Transverse colon (tissue), 4 donors: Measurements from ENCODE around the gene PEX14. TPM values are rescaled to one million over a fixed set of nuclear protein-coding genes. Genes with fewer than 3 reads are reported as not detected.
"Not testable (repeated sequence)": the region's sequence is repeated elsewhere in the genome, so short reads cannot be mapped to it uniquely, and the experiment has no call there.

Experiments
- DNase-seq: peaks from one replicate; pipeline ENCODE4 v3.0.0-alpha.2; 2019
- H3K27ac ChIP-seq, 4 donors: fragments of 200-600 bp; sonication (generic); 2 replicates each; pipeline ENCODE4 v1.5.1; 2016 to 2018; ENCODE audit warnings: inconsistent platforms in 4 of 4
- H3K27me3 ChIP-seq: fragments of 200-600 bp; sonication (generic); 2 replicates; pipeline ENCODE4 v1.5.1; 2017; ENCODE audit warnings: inconsistent platforms
- H3K36me3 ChIP-seq, 4 donors: fragments of 200-600 bp; sonication (generic); 2 replicates each; pipeline ENCODE4 v1.5.1; 2017 to 2019; ENCODE audit warnings: inconsistent platforms in 4 of 4
- H3K4me1 ChIP-seq, 4 donors: fragments of 200-600 bp; sonication (generic); 2 replicates each; pipeline ENCODE4 v1.5.1; 2017 to 2020; ENCODE audit warnings: inconsistent platforms in 4 of 4
- H3K4me3 ChIP-seq, 4 donors: fragments of 200-600 bp; sonication (generic); 1 replicate in 1 of 4; 2 replicates in 3 of 4; pipeline versions ENCODE4 v1.5.1 to v1.6.1; 2017 to 2019; ENCODE audit warnings: inconsistent platforms in 4 of 4
- H3K9me3 ChIP-seq, 2 donors: fragments of 200-600 bp; sonication (generic); 2 replicates each; pipeline ENCODE4 v1.5.1; 2017 to 2019; ENCODE audit warnings: inconsistent platforms in 2 of 2
- EP300 ChIP-seq: sonication (generic); formaldehyde crosslinking; IDR thresholded peaks from one replicate; pipeline ENCODE4 v1.6.1; 2017; ENCODE audit warnings: antibody characterized with exemption, low read depth
- POLR2A ChIP-seq: fragments of 450-650 bp; IDR thresholded peaks from one replicate; pipeline ENCODE4 v1.6.1; 2016; ENCODE audit warnings: antibody characterized with exemption, mild to moderate bottlenecking, moderate library complexity
- POLR2AphosphoS5 ChIP-seq, 3 donors: sonication (generic); formaldehyde crosslinking; IDR thresholded peaks; one replicate each; pipeline ENCODE4 v1.6.1; 2016; ENCODE audit warnings: antibody characterized with exemption in 3 of 3
- WGBS, 2 donors: methylation state at CpG; one replicate each; pipeline ENCODE4 v1.1.5; 2018; ENCODE audit warnings: low coverage in 1 of 2; 5-methylcytosine and 5-hydroxymethylcytosine counted together
- in situ Hi-C, 4 donors: fragments of 200-750 bp; cut with MboI; loops; one replicate each; pipeline versions ENCODE4 v1.15.0 to v1.15.1; 2017; ENCODE audit warnings: low sequenced_read_pairs in 3 of 4, low pct_ligation_motif_present in 1 of 4, low pct_unique_long_range_greater_than_20kb in 1 of 4
- intact Hi-C: fragments of 100-400 bp; cut with DNase I; formaldehyde crosslinking; loops from one replicate; pipeline ENCODE4 v1.15.1; 2023; ENCODE audit warnings: low total_unique reads
- total RNA-seq, 4 donors: library from RNA; depleted of rRNA; stranded (reverse); fragments of >200 nt; gene quantifications; one replicate each; pipeline ENCODE4 v1.1.0, GENCODE V29; 2016
- TF ChIP-seq, protein P1 (sequence below), 5 experiments: fragments of 200-600 bp in 3 of 5; fragments of 450-650 bp in 2 of 5; sonication (generic) in 3 of 5; IDR thresholded peaks; 1 replicate in 2 of 5; 2 replicates in 3 of 5; pipeline ENCODE4 v1.5.1; 2016 to 2017; ENCODE audit warnings: antibody characterized with exemption in 5 of 5, inconsistent platforms in 3 of 5, mild to moderate bottlenecking in 2 of 5, moderate library complexity in 1 of 5

Gene PEX14
- total RNA-seq, 4 donors from 2014 or later: 2.4 to 16.5 (median 12.6) TPM

DNA sequence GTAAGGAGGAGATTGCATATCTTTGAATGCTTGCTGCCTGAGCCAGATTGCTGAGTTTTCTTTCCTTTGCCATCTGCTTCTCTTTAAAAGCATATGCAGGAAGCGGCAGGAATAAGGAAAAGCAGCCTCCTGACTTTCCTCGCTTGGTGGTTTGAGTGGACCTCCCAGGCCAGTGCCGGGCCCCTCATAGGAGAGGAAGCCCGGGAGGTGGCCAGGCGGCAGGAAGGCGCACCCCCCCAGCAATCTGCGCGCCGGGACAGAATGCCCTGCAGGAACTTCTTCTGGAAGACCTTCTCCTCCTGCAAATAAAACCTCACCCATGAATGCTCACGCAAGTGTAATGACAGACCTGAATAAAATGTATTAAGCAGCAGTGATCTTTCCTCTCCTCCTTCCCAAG lies 23.5 kb upstream of the PEX14 start:
- Histone ChIP-seq H3K4me1 (no peaks in the 10 kb centered on the region), H3K4me3 (no peak overlapping the region), H3K36me3 (no peaks in the 10 kb centered on the region), H3K9me3 (no peaks in the 10 kb centered on the region), H3K27me3 (no peaks in the 10 kb centered on the region), H3K27ac (no peak overlapping the region)
- 23 to 60% methylated on average over 1 to 10 of the region's 10 CpGs for WGBS, 2 donors
- intact Hi-C loops: no loop called here
- no peak for DNase-seq
- TF ChIP-seq EP300 (no peak), POLR2A (no peak), POLR2AphosphoS5 (IDR thresholded peaks at IDR 0.05) (no peak)
- in situ Hi-C loops: no loop called here

DNA sequence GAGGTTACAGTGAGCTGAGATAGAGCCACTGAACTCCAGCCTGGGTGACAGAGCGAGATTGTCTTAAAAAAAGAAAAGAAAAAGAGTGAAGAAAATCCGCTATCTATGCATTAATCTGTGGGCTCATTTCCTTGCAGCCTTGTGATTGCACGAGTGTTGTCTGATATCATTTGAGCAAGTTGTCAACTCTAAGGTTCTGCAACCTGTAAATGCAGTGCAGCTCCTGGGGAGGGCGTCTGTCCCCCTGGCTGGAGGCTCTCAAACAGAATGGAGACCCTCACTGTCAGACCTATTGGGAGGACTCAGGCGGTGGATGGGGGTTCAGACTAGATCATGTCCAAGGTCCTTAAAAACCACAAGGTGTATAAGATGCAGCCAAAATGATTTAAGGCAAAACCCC lies 18.7 kb upstream of the PEX14 start:
- TF ChIP-seq, protein P1, sequence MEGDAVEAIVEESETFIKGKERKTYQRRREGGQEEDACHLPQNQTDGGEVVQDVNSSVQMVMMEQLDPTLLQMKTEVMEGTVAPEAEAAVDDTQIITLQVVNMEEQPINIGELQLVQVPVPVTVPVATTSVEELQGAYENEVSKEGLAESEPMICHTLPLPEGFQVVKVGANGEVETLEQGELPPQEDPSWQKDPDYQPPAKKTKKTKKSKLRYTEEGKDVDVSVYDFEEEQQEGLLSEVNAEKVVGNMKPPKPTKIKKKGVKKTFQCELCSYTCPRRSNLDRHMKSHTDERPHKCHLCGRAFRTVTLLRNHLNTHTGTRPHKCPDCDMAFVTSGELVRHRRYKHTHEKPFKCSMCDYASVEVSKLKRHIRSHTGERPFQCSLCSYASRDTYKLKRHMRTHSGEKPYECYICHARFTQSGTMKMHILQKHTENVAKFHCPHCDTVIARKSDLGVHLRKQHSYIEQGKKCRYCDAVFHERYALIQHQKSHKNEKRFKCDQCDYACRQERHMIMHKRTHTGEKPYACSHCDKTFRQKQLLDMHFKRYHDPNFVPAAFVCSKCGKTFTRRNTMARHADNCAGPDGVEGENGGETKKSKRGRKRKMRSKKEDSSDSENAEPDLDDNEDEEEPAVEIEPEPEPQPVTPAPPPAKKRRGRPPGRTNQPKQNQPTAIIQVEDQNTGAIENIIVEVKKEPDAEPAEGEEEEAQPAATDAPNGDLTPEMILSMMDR (IDR thresholded peaks at IDR 0.05): no peak
- TF ChIP-seq POLR2A (no peak), EP300 (no peak), POLR2AphosphoS5 (IDR thresholded peaks at IDR 0.05) (no peak)
- Histone ChIP-seq H3K36me3 (no peaks in the 10 kb centered on the region), H3K27ac (no peak overlapping the region), H3K27me3 (no peaks in the 10 kb centered on the region), H3K4me1 (no peaks in the 10 kb centered on the region), H3K9me3 (no peaks in the 10 kb centered on the region), H3K4me3 (no peak overlapping the region)
- intact Hi-C loops: no loop called here
- 80 to 89% methylated on average over 2 to 5 of the region's 5 CpGs for WGBS, 2 donors
- in situ Hi-C loops: no loop called here
- DNase-seq: no peak

DNA sequence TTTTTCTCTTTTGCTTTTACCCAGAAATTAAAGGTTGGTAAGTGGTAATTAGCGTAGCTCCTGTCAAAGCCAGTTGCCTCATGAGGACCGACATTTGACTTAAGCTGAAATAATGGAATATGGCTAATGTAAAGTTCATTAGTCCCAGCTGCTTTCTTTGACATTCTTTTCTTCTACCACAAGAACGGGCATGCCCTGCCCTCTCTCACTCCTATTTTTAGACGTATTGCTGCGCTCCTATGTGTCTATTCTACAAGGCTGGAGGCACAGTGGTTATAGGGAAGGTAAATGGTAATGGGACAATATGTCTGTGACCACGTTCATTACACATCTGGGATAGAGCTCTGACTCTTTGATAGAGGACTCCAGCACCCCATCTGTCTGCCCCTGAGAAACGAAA lies 18.1 kb upstream of the PEX14 start:
- intact Hi-C loops (no loop called here), in situ Hi-C loops (no loop called here)
- WGBS, 2 donors: 80 to 87% methylated on average over 7 of the region's 7 CpGs
- TF ChIP-seq POLR2A (no peak), EP300 (no peak), POLR2AphosphoS5 (IDR thresholded peaks at IDR 0.05) (no peak)
- TF ChIP-seq, protein P1 (IDR thresholded peaks at IDR 0.05): no peak
- H3K4me3 ChIP-seq: no peak overlapping the region
- no peak for DNase-seq
- H3K27me3 ChIP-seq: no peaks in the 10 kb centered on the region
- no peaks in the 10 kb centered on the region for H3K4me1 ChIP-seq
- H3K36me3 ChIP-seq: peaks cover 0 to 4% (median 0%) of the 10 kb centered on the region in 4 donors
- H3K27ac ChIP-seq: no peak overlapping the region
- H3K9me3 ChIP-seq: no peaks in the 10 kb centered on the region

DNA sequence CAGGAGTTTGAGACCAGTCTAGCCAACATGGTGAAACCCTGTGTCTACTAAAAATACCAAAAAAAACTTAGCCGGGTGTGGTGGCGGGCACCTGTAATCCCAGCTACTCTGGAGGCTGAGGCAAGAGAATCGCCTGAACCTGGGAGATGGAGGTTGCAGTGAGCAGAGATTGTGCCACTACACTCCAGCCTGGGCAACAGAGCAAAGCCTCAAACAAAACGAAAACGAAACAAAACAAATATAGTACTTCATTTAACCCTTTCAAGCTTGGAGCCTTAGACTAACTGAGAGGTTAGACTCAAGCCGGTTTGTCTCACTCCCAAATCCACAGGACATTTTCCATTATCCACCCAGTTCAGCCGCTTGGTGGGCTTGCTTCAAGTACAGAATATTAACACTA lies 17.3 kb upstream of the PEX14 start:
- in situ Hi-C loops, H3K9me3 ChIP-seq, H3K27ac ChIP-seq, H3K4me1 ChIP-seq, intact Hi-C loops, H3K27me3 ChIP-seq, H3K4me3 ChIP-seq, H3K36me3 ChIP-seq, DNase-seq: not testable (repeated sequence)
- WGBS, 2 donors: 63 to 100% methylated on average over 2 to 7 of the region's 7 CpGs

DNA sequence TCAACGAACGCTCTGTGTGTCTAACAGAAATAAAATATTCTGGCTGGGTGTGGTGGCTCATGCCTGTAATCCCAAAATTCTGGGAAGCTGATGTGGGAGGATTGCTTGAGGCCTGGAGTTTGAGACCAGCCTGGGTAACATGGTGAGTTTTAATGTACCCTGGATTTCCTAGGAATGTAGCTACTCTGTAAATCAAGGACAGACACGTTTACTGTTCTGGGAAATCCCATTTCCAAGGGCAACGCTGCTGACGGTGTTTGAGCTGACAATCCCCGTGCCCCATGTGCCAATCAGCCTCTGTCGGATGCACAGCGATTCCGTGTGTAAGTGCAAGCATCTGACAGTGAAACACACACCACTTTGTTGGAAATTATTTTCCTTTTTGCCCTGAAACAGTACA lies 16.9 kb upstream of the PEX14 start:
- 79 to 86% methylated on average over 7 to 9 of the region's 9 CpGs for WGBS, 2 donors
- TF ChIP-seq EP300 (no peak), POLR2A (no peak), POLR2AphosphoS5 (IDR thresholded peaks at IDR 0.05) (no peak)
- TF ChIP-seq, protein P1 (IDR thresholded peaks at IDR 0.05): no peak
- DNase-seq: no peak
- H3K36me3 ChIP-seq: peaks cover 0 to 10% (median 3%) of the 10 kb centered on the region in 4 donors
- H3K27ac ChIP-seq: no peak overlapping the region
- in situ Hi-C loops (no loop called here), intact Hi-C loops (no loop called here)
- no peaks in the 10 kb centered on the region for H3K4me1 ChIP-seq
- H3K9me3 ChIP-seq: no peaks in the 10 kb centered on the region
- no peak overlapping the region for H3K4me3 ChIP-seq
- no peaks in the 10 kb centered on the region for H3K27me3 ChIP-seq
